Endothelial cell of umbilical vein (primary cell): ENCODE measurements around the gene RNF130. TPM values are rescaled to one million over a fixed set of nuclear protein-coding genes. Genes with fewer than 3 reads are reported as not detected.

Source experiments
- BruUV-seq: library from RNA; stranded (reverse); fragments of 400-500 nt; replicated peaks from 2 replicates; lab custom pipeline; 2021; lab: Mats Ljungman, UMichigan
- CTCF ChIA-PET: fragments of 300-600, 350-600 bp; sonication (Branson Sonifier 250); formaldehyde crosslinking; loops from one replicate; lab custom pipeline; 2021; ENCODE audit warnings: antibody characterized with exemption, inconsistent platforms; lab: Charles Lee
- POLR2A ChIA-PET: fragments of 300-600, 350-600 bp; sonication (Branson Sonifier 250); formaldehyde crosslinking; loops from one replicate; lab custom pipeline; 2021; ENCODE audit warnings: antibody characterized with exemption, inconsistent platforms; lab: Charles Lee
- DNase-seq: peaks from one replicate; pipeline ENCODE4 v3.0.0-alpha.2; 2011; ENCODE audit warnings: low read depth, low spot score
- FAIRE-seq: peaks from 2 replicates; lab custom pipeline; 2011; peaks lifted over from hg19 to GRCh38; lab: Jason Lieb, UNC
- H2AFZ ChIP-seq: 2 replicates; pipeline ENCODE4 v1.6.0; 2012; ENCODE audit warnings: low read depth, low read length, control low read depth, inconsistent platforms
- H3K27ac ChIP-seq: 2 replicates; pipeline ENCODE4 v1.5.1; 2011; ENCODE audit warnings: low read depth, mild to moderate bottlenecking, control low read depth, low read length, moderate library complexity; ENCODE audit not compliant: insufficient read depth
- H3K27me3 ChIP-seq, 2 experiments: 2 replicates each; pipeline versions ENCODE4 v1.6.0 to v1.6.1; 2011; ENCODE audit warnings: low read length in 2 of 2, mixed read lengths in 1 of 2; ENCODE audit not compliant: control insufficient read depth in 2 of 2, insufficient read depth in 2 of 2
- H3K36me3 ChIP-seq, 2 experiments: 2 replicates in 1 of 2; 3 replicates in 1 of 2; pipeline ENCODE4 v1.5.1; 2011; ENCODE audit warnings: low read length in 2 of 2, mild to moderate bottlenecking in 1 of 2, moderate library complexity in 1 of 2; ENCODE audit not compliant: control insufficient read depth in 2 of 2, insufficient read depth in 2 of 2; ENCODE audit errors: extremely low read depth in 1 of 2
- H3K4me1 ChIP-seq: 3 replicates; pipeline ENCODE4 v1.5.1; 2011; ENCODE audit warnings: mild to moderate bottlenecking, low read length; ENCODE audit not compliant: control insufficient read depth, insufficient read depth; ENCODE audit errors: extremely low read depth
- H3K4me2 ChIP-seq: 2 replicates; pipeline ENCODE4 v1.6.1; 2011; ENCODE audit warnings: low read length, control low read depth, mixed read lengths; ENCODE audit not compliant: insufficient read depth
- H3K4me3 ChIP-seq, 3 experiments: fragments of 200-600 bp in 1 of 3; sonication (generic), shearing (Covaris generic) in 1 of 3; replicated peaks in 1 of 3; 2 replicates each; pipeline ENCODE4 v1.5.1; 2011 to 2016; ENCODE audit warnings: control low read depth in 3 of 3, low read length in 3 of 3, mild to moderate bottlenecking in 2 of 3, inconsistent platforms in 1 of 3, low read depth in 1 of 3, moderate library complexity in 1 of 3; ENCODE audit not compliant: insufficient read depth in 1 of 3
- H3K79me2 ChIP-seq: 2 replicates; pipeline ENCODE4 v1.6.0; 2012; ENCODE audit warnings: low read length, inconsistent platforms; ENCODE audit not compliant: control insufficient read depth, insufficient read depth
- H3K9ac ChIP-seq: replicated peaks from 2 replicates; pipeline ENCODE3; 2011; ENCODE audit warnings: low read length, control low read depth; ENCODE audit not compliant: insufficient read depth; ENCODE audit errors: extremely low read depth
- H3K9me1 ChIP-seq: replicated peaks from 3 replicates; pipeline ENCODE4 v1.6.0; 2011; ENCODE audit warnings: mild to moderate bottlenecking, low read length; ENCODE audit not compliant: control insufficient read depth, insufficient read depth; ENCODE audit errors: extremely low read depth
- H3K9me3 ChIP-seq: replicated peaks from 2 replicates; pipeline ENCODE4 v1.5.1; 2012; ENCODE audit warnings: low read length, inconsistent platforms; ENCODE audit not compliant: control insufficient read depth, insufficient read depth
- H4K20me1 ChIP-seq: replicated peaks from 2 replicates; pipeline ENCODE3; 2011; ENCODE audit warnings: mild to moderate bottlenecking, low read length; ENCODE audit not compliant: control insufficient read depth, insufficient read depth; ENCODE audit errors: extremely low read depth
- CTCF ChIP-seq, 2 donors: IDR thresholded peaks; 1 replicate in 1 of 2; 2 replicates in 1 of 2; pipeline ENCODE4 v1.5.1; 2011; ENCODE audit warnings: low read length in 2 of 2, mild to moderate bottlenecking in 2 of 2, moderate library complexity in 2 of 2, control low read depth in 1 of 2, inconsistent platforms in 1 of 2, low read depth in 1 of 2; ENCODE audit not compliant: insufficient read depth in 1 of 2; ENCODE audit errors: extremely low read depth in 1 of 2
- EZH2 ChIP-seq: IDR thresholded peaks from 2 replicates; pipeline ENCODE4 v1.6.1; 2012; ENCODE audit warnings: borderline replicate concordance, low read depth, mild to moderate bottlenecking, moderate library complexity, low read length, inconsistent platforms; ENCODE audit not compliant: severe bottlenecking
- FOS ChIP-seq: IDR thresholded peaks from 2 replicates; pipeline ENCODE4 v1.6.1; 2011; ENCODE audit warnings: mild to moderate bottlenecking, low read length, moderate library complexity, borderline replicate concordance; ENCODE audit not compliant: insufficient read depth
- GATA2 ChIP-seq: IDR thresholded peaks from 2 replicates; pipeline ENCODE4 v1.7.0; 2011; ENCODE audit warnings: low read depth, mild to moderate bottlenecking, moderate library complexity, mixed read lengths, low read length; ENCODE audit not compliant: insufficient read length, insufficient read depth
- JUN ChIP-seq: IDR thresholded peaks from 2 replicates; pipeline ENCODE4 v1.6.1; 2011; ENCODE audit warnings: borderline replicate concordance, low read depth; ENCODE audit not compliant: insufficient read length, insufficient read depth
- MYC ChIP-seq: IDR thresholded peaks from one replicate; pipeline ENCODE4 v1.6.1; 2011; ENCODE audit warnings: mild to moderate bottlenecking, low read depth, low read length
- POLR2A ChIP-seq: IDR thresholded peaks from 2 replicates; pipeline ENCODE4 v1.6.1; 2012; ENCODE audit warnings: low read depth, mild to moderate bottlenecking, control low read depth, low read length
- POLR2AphosphoS5 ChIP-seq: IDR thresholded peaks from 2 replicates; pipeline ENCODE4 v1.6.1; 2012; ENCODE audit warnings: low read depth, mild to moderate bottlenecking, control low read depth, low read length, moderate library complexity; ENCODE audit not compliant: insufficient read depth
- dilution Hi-C: fragments of 300-500 bp; cut with MboI; formaldehyde crosslinking; loops from one replicate; pipeline ENCODE4 v1.15.0; 2019; ENCODE audit warnings: low sequenced_read_pairs; ENCODE audit not compliant: extremely low pct_ligation_motif_present
- intact Hi-C: fragments of 100-400 bp; cut with micrococcal nuclease; formaldehyde crosslinking; loops from one replicate; pipeline ENCODE4 v1.10.0; 2022
- polyA plus RNA-seq, 4 experiments: library from polyadenylated mRNA; depleted of rRNA in 3 of 4; stranded (reverse) in 3 of 4; unstranded in 1 of 4; fragments of >200 nt; gene quantifications; 2 replicates each; pipeline versions ENCODE4 v1.2.1 to v1.2.3, GENCODE V29; 2011 to 2012; ENCODE audit warnings: missing spikeins in 1 of 4
- total RNA-seq: library from RNA; stranded (reverse); gene quantifications from 2 replicates; pipeline ENCODE4 v1.2.3, GENCODE V29; 2021
- TF ChIP-seq, protein P1 (sequence below): IDR thresholded peaks from 2 replicates; pipeline ENCODE4 v1.6.1; 2011; ENCODE audit not compliant: insufficient read depth, insufficient read length

The RNF130 gene
- total and polyA plus RNA-seq, 2 donors (not counting 3 experiments of a cell fraction or from before 2014, with no cell fraction given) = 43.0 to 43.1 TPM

DNA sequence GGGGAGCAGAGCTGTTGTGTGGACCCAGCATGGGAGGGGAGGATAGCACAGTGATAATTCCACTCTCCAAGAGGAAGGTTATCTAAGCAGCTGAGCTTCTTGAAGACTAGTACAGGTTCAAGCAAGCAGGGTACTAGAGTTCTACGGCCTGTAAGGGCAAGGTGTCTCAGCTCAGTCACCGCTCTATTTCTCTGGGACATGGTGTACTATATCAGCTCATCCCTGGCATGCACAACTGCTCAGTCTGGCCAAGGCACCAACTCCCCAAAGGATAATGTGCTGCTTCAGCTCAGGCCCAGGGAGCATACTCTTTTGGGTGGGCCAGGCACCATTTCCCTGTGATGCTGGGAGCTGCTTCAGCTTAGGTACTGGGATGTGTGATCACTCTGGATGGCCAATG, 69.8 kb downstream of the RNF130 start:
- H3K9me3 ChIP-seq = no peaks in the 10 kb centered on the region
- DNase-seq = no peak
- H3K9me1 ChIP-seq = no peaks in the 10 kb centered on the region
- H3K27ac ChIP-seq = no peak overlapping the region
- TF ChIP-seq CTCF (IDR thresholded peaks at IDR 0.05; ENCODE audit: extremely low read depth in 1 of 2, insufficient read depth in 1 of 2, low read depth in 1 of 2, low read length in 2 of 2) (no peak), GATA2 (no peak), JUN (no peak), EZH2 (no peak), POLR2AphosphoS5 (no peak), FOS (no peak), MYC (no peak), POLR2A (no peak)
- TF ChIP-seq, protein P1, sequence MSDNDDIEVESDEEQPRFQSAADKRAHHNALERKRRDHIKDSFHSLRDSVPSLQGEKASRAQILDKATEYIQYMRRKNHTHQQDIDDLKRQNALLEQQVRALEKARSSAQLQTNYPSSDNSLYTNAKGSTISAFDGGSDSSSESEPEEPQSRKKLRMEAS = no peak
- dilution Hi-C loops (no loop called here), intact Hi-C loops (no loop called here)
- H3K4me3 ChIP-seq = no peak overlapping the region
- no peak for FAIRE-seq
- no peak overlapping the region for H3K4me2 ChIP-seq
- peaks cover 0 to 6% of the 10 kb centered on the region in 2 experiments for H3K36me3 ChIP-seq
- H3K79me2 ChIP-seq = no peaks in the 10 kb centered on the region
- no peaks in the 10 kb centered on the region for H3K27me3 ChIP-seq
- no TSS peak for BruUV-seq
- CTCF ChIA-PET = interaction anchor here (1.0 kb wide), 1 partner anchor 26 kb away, joined by 3 read pairs; no protein-coding TSS in a partner anchor
- H2AFZ ChIP-seq = no peak overlapping the region
- no peaks in the 10 kb centered on the region for H3K4me1 ChIP-seq
- H3K9ac ChIP-seq = no peak overlapping the region
- POLR2A ChIA-PET = no interaction called here
- H4K20me1 ChIP-seq = no peaks in the 10 kb centered on the region
